Tibial artery (tissue), 4 donors: Measurements from ENCODE around the gene CPNE4.

Experiments
- DNase-seq, 2 donors: peaks; one replicate each; pipeline ENCODE4 v3.0.0-alpha.2; 2019
- H3K27ac ChIP-seq, 2 donors: fragments of 200-600 bp; sonication (generic) in 1 of 2; 1 replicate in 1 of 2; 2 replicates in 1 of 2; pipeline ENCODE4 v1.5.1; 2018 to 2019; ENCODE audit warnings: mild to moderate bottlenecking in 1 of 2
- H3K27me3 ChIP-seq, 2 donors: fragments of 200-600 bp; sonication (generic) in 1 of 2; one replicate each; pipeline versions ENCODE4 v1.5.1 to v1.6.0; 2016 to 2019
- H3K36me3 ChIP-seq, 3 donors: fragments of 200-600 bp; sonication (generic) in 2 of 3; one replicate each; pipeline ENCODE4 v1.5.1; 2016 to 2019; ENCODE audit warnings: mild to moderate bottlenecking in 2 of 3
- H3K4me1 ChIP-seq, 4 donors: fragments of 200-600 bp; sonication (generic) in 2 of 4; 1 replicate in 3 of 4; 2 replicates in 1 of 4; pipeline ENCODE4 v1.5.1; 2016 to 2019
- H3K4me3 ChIP-seq, 2 donors: fragments of 200-600 bp; sonication (generic) in 1 of 2; 1 replicate in 1 of 2; 2 replicates in 1 of 2; pipeline ENCODE4 v1.5.1; 2018 to 2019; ENCODE audit warnings: mild to moderate bottlenecking in 2 of 2
- H3K9me3 ChIP-seq, 3 donors: fragments of 200-600 bp; sonication (generic) in 1 of 3; one replicate each; pipeline ENCODE4 v1.5.1; 2016 to 2019
- CTCF ChIP-seq, 2 experiments: fragments of 200-600 bp in 1 of 2; fragments of 450-650 bp in 1 of 2; IDR thresholded peaks; one replicate each; pipeline ENCODE4 v1.5.1; 2017 to 2019; ENCODE audit warnings: antibody characterized with exemption in 2 of 2, mild to moderate bottlenecking in 1 of 2, moderate library complexity in 1 of 2
- intact Hi-C: fragments of 100-400 bp; cut with DNase I; formaldehyde crosslinking; loops from one replicate; pipeline ENCODE4 v1.15.0; 2023; ENCODE audit warnings: low total_unique reads

The CPNE4 gene

DNA sequence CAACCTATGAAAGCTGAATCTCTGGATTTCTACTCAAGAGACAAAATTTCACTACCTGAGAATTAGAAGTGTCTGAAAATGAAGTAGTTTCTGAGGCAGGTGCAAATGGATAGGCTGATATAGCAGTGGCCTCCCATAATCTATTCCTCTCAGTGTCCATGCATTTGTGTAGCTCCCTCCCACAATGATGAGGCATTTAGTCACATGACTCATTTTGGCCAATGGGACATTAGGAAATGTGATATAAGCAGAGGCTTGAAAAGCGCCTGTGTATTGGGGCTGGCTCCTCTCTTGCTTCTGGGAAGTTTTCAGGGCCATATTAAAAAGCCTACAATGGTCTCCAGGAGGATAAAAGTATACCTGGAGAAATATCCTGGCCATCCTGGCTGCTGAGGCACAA, 452.4 kb downstream of the CPNE4 start:
- Histone ChIP-seq H3K27me3 (no peaks in the 10 kb centered on the region), H3K9me3 (no peaks in the 10 kb centered on the region), H3K27ac (no peak overlapping the region), H3K4me3 (no peak overlapping the region), H3K4me1 (no peaks in the 10 kb centered on the region), H3K36me3 (no peaks in the 10 kb centered on the region)
- intact Hi-C loops, result no loop called here
- no peak for TF ChIP-seq CTCF (IDR thresholded peaks at IDR 0.05)
- DNase-seq, result no peak

DNA sequence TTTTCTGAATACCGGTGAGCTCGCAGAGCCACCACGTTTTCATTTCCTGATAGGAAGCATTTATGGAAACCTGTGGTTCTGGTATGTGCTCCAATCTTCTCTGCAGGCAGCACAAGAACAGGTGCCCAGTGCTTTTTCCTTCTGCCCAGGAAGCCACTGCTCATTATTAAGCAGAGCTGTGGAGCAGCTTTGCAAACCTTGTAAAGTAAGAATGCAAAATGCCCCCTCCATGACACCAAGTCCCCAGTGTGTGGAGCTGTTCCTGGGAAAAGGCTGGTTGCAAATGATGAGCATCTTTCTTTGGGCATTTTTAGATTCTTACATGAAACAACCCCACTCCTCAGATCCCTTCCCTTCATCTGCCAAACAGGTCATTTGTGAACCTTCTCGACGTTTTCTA, 466.4 kb downstream of the CPNE4 start:
- no peak for DNase-seq
- no peaks in the 10 kb centered on the region for H3K9me3 ChIP-seq
- H3K27ac ChIP-seq, result no peak overlapping the region
- no peak overlapping the region for H3K4me3 ChIP-seq
- H3K27me3 ChIP-seq, result no peaks in the 10 kb centered on the region
- no peak for TF ChIP-seq CTCF (IDR thresholded peaks at IDR 0.05)
- no peaks in the 10 kb centered on the region for H3K4me1 ChIP-seq
- intact Hi-C loops, result no loop called here
- H3K36me3 ChIP-seq, result no peaks in the 10 kb centered on the region

GRCh38 chr3:131564812-131565211, 470.0 kb downstream of the CPNE4 start:
- no peaks in the 10 kb centered on the region for H3K9me3 ChIP-seq
- no peaks in the 10 kb centered on the region for H3K36me3 ChIP-seq
- TF ChIP-seq CTCF (IDR thresholded peaks at IDR 0.05), result no peak
- H3K4me1 ChIP-seq, result no peaks in the 10 kb centered on the region
- H3K4me3 ChIP-seq, result no peak overlapping the region
- H3K27ac ChIP-seq, result no peak overlapping the region
- intact Hi-C loops, result no loop called here
- no peaks in the 10 kb centered on the region for H3K27me3 ChIP-seq
- no peak for DNase-seq

DNA sequence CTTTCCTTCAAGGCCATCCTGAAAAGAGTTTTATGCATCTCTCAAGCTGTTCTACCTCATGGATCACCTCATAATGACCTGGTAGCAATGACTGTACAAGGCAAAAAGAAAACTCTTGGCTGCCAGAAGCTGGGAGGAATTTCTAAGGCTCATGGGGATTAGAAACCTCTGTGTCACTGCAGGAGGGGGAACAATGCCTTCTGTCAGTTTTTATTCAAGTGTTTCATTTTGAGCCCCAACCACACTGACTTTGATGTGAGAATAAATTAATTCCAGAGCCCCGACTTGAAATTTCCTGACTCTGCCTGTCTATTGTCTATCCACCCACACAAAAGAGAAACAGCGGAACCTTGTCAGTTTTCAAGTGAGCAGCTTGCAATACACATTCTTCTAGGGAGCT, 473.3 kb downstream of the CPNE4 start:
- Histone ChIP-seq H3K4me3 (no peak overlapping the region), H3K27me3 (no peaks in the 10 kb centered on the region), H3K9me3 (no peaks in the 10 kb centered on the region), H3K4me1 (no peaks in the 10 kb centered on the region), H3K27ac (no peak overlapping the region), H3K36me3 (no peaks in the 10 kb centered on the region)
- intact Hi-C loops, result no loop called here
- DNase-seq, result no peak
- TF ChIP-seq CTCF (IDR thresholded peaks at IDR 0.05), result no peak

DNA sequence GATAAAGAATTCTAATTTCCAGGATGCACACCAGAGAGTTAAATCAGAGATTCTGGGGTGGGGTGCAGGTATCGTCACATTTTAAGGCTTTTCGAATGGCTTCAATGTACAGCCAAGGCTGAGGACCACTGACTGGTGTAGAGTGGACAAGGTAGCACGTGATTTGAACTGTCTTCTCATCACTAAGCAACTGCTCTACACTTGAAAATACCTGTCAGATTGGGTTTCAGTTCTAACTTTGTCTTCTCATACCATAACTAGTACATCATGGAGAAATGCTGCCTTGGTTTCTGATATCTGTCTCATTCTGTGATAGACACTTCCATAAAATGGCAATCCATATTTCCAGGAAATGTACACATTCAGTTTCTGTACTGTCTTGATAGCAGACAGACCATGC, 474.0 kb downstream of the CPNE4 start:
- intact Hi-C loops, result no loop called here
- no peaks in the 10 kb centered on the region for H3K36me3 ChIP-seq
- no peak for TF ChIP-seq CTCF (IDR thresholded peaks at IDR 0.05)

DNA sequence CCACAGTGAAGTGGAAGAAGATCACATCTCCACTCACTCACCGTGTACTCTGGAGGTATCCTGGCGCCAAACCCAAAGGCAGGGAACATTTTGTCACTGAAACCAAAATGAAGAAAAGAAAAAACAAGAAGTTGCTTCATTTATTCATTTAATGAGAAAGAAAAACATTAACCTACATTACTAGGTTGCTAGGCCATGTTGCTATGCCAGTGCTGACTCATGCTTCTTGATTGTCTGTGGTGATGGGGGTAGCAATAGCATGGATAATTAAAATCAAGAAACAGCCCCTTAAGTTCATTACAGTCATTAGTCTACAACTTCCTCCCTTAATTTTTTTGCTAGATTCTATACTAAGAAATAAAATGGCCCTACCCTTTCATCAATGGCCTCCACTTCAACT, 479.4 kb downstream of the CPNE4 start:
- Histone ChIP-seq H3K4me1 (no peaks in the 10 kb centered on the region), H3K36me3 (no peaks in the 10 kb centered on the region), H3K4me3 (no peak overlapping the region), H3K9me3 (no peaks in the 10 kb centered on the region), H3K27ac (no peak overlapping the region), H3K27me3 (no peaks in the 10 kb centered on the region)
- TF ChIP-seq CTCF (IDR thresholded peaks at IDR 0.05), result no peak
- intact Hi-C loops, result no loop called here
- no peak for DNase-seq

More for the DNA sequence above, 474.0 kb downstream of the CPNE4 start:
- Histone ChIP-seq H3K9me3 (no peaks in the 10 kb centered on the region), H3K4me1 (no peaks in the 10 kb centered on the region), H3K27me3 (no peaks in the 10 kb centered on the region), H3K4me3 (no peak overlapping the region), H3K27ac (no peak overlapping the region)
- no peak for DNase-seq
